MCF 10A (cell line): ENCODE data around the gene ECI1. TPM values are rescaled to one million over a fixed set of nuclear protein-coding genes. Genes with fewer than 3 reads are reported as not detected.

ENCODE experiments used
- BruUV-seq: library from RNA; stranded (reverse); fragments of 400-500 nt; replicated peaks from 2 replicates; lab custom pipeline; 2021; lab: Mats Ljungman, UMichigan
- CTCF ChIA-PET: fragments of 300-600 bp; sonication (Branson Sonifier 250); formaldehyde crosslinking; extraction: SDS; loops from one replicate; lab custom pipeline; 2021; ENCODE audit warnings: antibody characterized with exemption, inconsistent platforms; lab: Yijun Ruan, JAX
- POLR2A ChIA-PET: fragments of 300-600, 350-650 bp; sonication (Branson Sonifier 250); formaldehyde crosslinking; extraction: SDS; loops from one replicate; lab custom pipeline; 2020; ENCODE audit warnings: antibody characterized with exemption, inconsistent platforms; lab: Yijun Ruan, JAX
- DNase-seq: peaks from one replicate; pipeline ENCODE4 v3.0.0-alpha.2; 2018; ENCODE audit not compliant: unreplicated experiment
- H3K27ac Mint-ChIP-seq: one replicate; pipeline ENCODE4 v1.8.0; 2022; ENCODE audit warnings: mild to moderate bottlenecking, low read depth, mixed read lengths; ENCODE audit not compliant: unreplicated experiment
- H3K27me3 Mint-ChIP-seq: one replicate; pipeline ENCODE4 v1.8.0; 2022; ENCODE audit warnings: mixed read lengths; ENCODE audit not compliant: insufficient read depth, unreplicated experiment
- H3K36me3 Mint-ChIP-seq: one replicate; pipeline ENCODE4 v1.8.0; 2022; ENCODE audit warnings: mild to moderate bottlenecking, moderate library complexity, mixed read lengths; ENCODE audit not compliant: insufficient read depth, unreplicated experiment
- H3K4me1 Mint-ChIP-seq: one replicate; pipeline ENCODE4 v1.8.0; 2022; ENCODE audit warnings: mixed read lengths; ENCODE audit not compliant: insufficient read depth, unreplicated experiment
- H3K4me3 Mint-ChIP-seq: one replicate; pipeline ENCODE4 v1.8.0; 2022; ENCODE audit warnings: mild to moderate bottlenecking, moderate library complexity, mixed read lengths; ENCODE audit not compliant: unreplicated experiment
- H3K9me3 Mint-ChIP-seq: one replicate; pipeline ENCODE4 v1.8.0; 2022; ENCODE audit warnings: mixed read lengths; ENCODE audit not compliant: unreplicated experiment
- intact Hi-C: fragments of 100-400 bp; cut with micrococcal nuclease; formaldehyde crosslinking; loops from 2 replicates; pipeline ENCODE4 v1.14.1; 2022
- total RNA-seq: library from RNA; stranded (reverse); gene quantifications from 2 replicates; pipeline ENCODE4 v1.2.3, GENCODE V29; 2022
- TF ChIP-seq, protein P1 (sequence below): fragments of 200-600 bp; IDR thresholded peaks from one replicate; pipeline ENCODE4 v1.8.0; 2022; ENCODE audit warnings: antibody characterized with exemption, mild to moderate bottlenecking; ENCODE audit not compliant: unreplicated experiment

The ECI1 gene
- total RNA-seq, 1 experiment from 2014 or later, result 115 TPM

DNA sequence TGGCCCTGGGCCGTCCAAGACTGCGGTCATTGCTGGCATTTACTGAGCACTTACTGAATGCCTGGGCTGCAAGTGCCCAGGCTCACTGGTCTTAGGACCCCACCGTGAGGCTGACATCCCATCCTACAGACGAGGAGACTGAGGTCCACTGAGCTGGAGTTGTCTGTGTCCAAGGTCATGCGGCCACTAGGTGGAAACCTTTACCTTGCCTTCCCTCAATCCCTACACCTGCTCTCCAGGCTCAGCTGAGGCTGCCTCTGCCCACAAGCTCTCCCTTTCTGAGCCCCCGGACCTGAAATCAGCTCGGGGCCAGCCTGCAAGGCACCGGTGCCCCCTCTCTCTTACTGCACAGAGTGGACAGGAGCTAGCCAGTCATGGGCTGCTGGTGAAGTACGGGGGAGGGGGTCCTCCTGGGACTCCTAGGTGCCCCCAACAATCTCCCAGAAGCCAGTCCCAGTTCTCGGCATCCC is 56.5 kb downstream of the ECI1 start:
- BruUV-seq, result no TSS peak
- TF ChIP-seq, protein P1, sequence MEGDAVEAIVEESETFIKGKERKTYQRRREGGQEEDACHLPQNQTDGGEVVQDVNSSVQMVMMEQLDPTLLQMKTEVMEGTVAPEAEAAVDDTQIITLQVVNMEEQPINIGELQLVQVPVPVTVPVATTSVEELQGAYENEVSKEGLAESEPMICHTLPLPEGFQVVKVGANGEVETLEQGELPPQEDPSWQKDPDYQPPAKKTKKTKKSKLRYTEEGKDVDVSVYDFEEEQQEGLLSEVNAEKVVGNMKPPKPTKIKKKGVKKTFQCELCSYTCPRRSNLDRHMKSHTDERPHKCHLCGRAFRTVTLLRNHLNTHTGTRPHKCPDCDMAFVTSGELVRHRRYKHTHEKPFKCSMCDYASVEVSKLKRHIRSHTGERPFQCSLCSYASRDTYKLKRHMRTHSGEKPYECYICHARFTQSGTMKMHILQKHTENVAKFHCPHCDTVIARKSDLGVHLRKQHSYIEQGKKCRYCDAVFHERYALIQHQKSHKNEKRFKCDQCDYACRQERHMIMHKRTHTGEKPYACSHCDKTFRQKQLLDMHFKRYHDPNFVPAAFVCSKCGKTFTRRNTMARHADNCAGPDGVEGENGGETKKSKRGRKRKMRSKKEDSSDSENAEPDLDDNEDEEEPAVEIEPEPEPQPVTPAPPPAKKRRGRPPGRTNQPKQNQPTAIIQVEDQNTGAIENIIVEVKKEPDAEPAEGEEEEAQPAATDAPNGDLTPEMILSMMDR, result peak; percentile 68
- no peaks in the 10 kb centered on the region for H3K36me3 Mint-ChIP-seq
- ChIA-PET POLR2A (interaction anchor here (0.5 to 2.6 kb wide), 12 partner anchors 10 to 409 kb away, joined by 3 to 22 read pairs (median 4); partner anchors contain the start of genes ECI1, MLST8, NTHL1 and TRAF7), CTCF (interaction anchor here (0.5 to 2.1 kb wide), 18 partner anchors 9 to 298 kb away, joined by 3 to 8 read pairs (median 4); partner anchors contain the start of gene ECI1)
- H3K4me1 Mint-ChIP-seq, result no peaks in the 10 kb centered on the region
- peak; percentile 70 for DNase-seq
- no peak overlapping the region for H3K4me3 Mint-ChIP-seq
- intact Hi-C loops, result loop anchor here (2.0 kb wide), 1 partner anchor 306 kb away; no protein-coding TSS in a partner anchor
- H3K27ac Mint-ChIP-seq, result no peak overlapping the region
- H3K9me3 Mint-ChIP-seq, result no peaks in the 10 kb centered on the region
- H3K27me3 Mint-ChIP-seq, result no peaks in the 10 kb centered on the region

GRCh38 chr16:2194166-2194834 is 57.1 kb downstream of the ECI1 start:
- POLR2A ChIA-PET, result interaction anchor here (0.5 to 2.6 kb wide), 11 partner anchors 10 to 410 kb away, joined by 3 to 22 read pairs (median 4); partner anchors contain the start of genes ECI1, MLST8, NTHL1 and TRAF7
- Mint-ChIP-seq H3K4me1 (no peaks in the 10 kb centered on the region), H3K36me3 (no peaks in the 10 kb centered on the region), H3K27me3 (no peaks in the 10 kb centered on the region), H3K4me3 (no peak overlapping the region), H3K9me3 (no peaks in the 10 kb centered on the region), H3K27ac (no peak overlapping the region)
- peak; percentile 60 for DNase-seq
- no TSS peak for BruUV-seq
- TF ChIP-seq, protein P1, result no peak
- CTCF ChIA-PET, result interaction anchor here (0.5 to 2.1 kb wide), 16 partner anchors 10 to 585 kb away, joined by 3 to 8 read pairs (median 4); partner anchors contain the start of gene ECI1
- intact Hi-C loops, result loop anchor here (2.0 kb wide), 1 partner anchor 307 kb away; no protein-coding TSS in a partner anchor

DNA sequence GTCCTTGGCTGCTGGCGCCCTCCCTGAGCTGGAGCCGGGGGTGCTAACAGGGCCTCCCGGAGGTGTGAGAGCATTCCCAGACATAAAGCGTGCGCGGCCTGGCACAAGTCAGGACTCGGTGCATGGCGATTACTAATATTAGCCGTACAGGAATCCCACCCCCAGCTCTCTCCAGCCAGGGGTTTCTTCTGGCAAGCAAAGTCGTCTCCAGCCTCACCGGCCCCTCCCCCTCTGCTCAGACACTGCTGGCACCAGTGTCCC is 60.0 kb downstream of the ECI1 start:
- no peaks in the 10 kb centered on the region for H3K9me3 Mint-ChIP-seq
- TF ChIP-seq, protein P1, result no peak
- H3K4me1 Mint-ChIP-seq, result no peaks in the 10 kb centered on the region
- CTCF ChIA-PET, result interaction anchor here (0.6 kb wide), 1 partner anchor 13 kb away, joined by 3 read pairs; no protein-coding TSS in a partner anchor
- POLR2A ChIA-PET, result interaction anchor here (0.8 kb wide), 1 partner anchor 36 kb away, joined by 3 read pairs; the partner anchor contains the start of gene TRAF7
- no peak for DNase-seq
- H3K27me3 Mint-ChIP-seq, result no peaks in the 10 kb centered on the region
- intact Hi-C loops, result no loop called here
- H3K36me3 Mint-ChIP-seq, result no peaks in the 10 kb centered on the region
- H3K27ac Mint-ChIP-seq, result no peak overlapping the region
- no peak overlapping the region for H3K4me3 Mint-ChIP-seq
- no TSS peak for BruUV-seq

- TF ChIP-seq, protein P1, result no peak
- no peaks in the 10 kb centered on the region for H3K27me3 Mint-ChIP-seq
- no TSS peak for BruUV-seq
- no peak for DNase-seq
- intact Hi-C loops, result no loop called here
- H3K4me1 Mint-ChIP-seq, result no peaks in the 10 kb centered on the region
- no peaks in the 10 kb centered on the region for H3K36me3 Mint-ChIP-seq
- no peak overlapping the region for H3K27ac Mint-ChIP-seq
- POLR2A ChIA-PET, result interaction anchor here (0.8 to 1.1 kb wide), 2 partner anchors 15 to 35 kb away, joined by 3 read pairs; partner anchors contain the start of gene TRAF7
- H3K4me3 Mint-ChIP-seq, result no peak overlapping the region
- no peaks in the 10 kb centered on the region for H3K9me3 Mint-ChIP-seq
- CTCF ChIA-PET, result interaction anchor here (0.5 to 0.6 kb wide), 2 partner anchors 13 to 34 kb away, joined by 3 to 5 read pairs; no protein-coding TSS in a partner anchor
These were observed 60.5 kb downstream of the ECI1 start for GRCh38 chr16:2190659-2191445.
